C4-2B (cell line): ENCODE measurements around the gene MPC1L.

ENCODE experiments used
- H3K27ac ChIP-seq: fragments of 450-650 bp; 2 replicates; pipeline ENCODE4 v1.5.1; 2017
- ZFX ChIP-seq: fragments of 450-650 bp; IDR thresholded peaks from 2 replicates; pipeline ENCODE4 v1.6.1; 2017
- TF ChIP-seq, protein P1 (sequence below): fragments of 450-650 bp; conservative IDR thresholded peaks from 2 replicates; pipeline ENCODE4 v1.5.1; 2017; ENCODE audit warnings: mild to moderate bottlenecking

MPC1L gene

GRCh38 chrX:40651620-40652223, 28.5 kb downstream of the MPC1L start:
- TF ChIP-seq ZFX = no peak
- TF ChIP-seq, protein P1, sequence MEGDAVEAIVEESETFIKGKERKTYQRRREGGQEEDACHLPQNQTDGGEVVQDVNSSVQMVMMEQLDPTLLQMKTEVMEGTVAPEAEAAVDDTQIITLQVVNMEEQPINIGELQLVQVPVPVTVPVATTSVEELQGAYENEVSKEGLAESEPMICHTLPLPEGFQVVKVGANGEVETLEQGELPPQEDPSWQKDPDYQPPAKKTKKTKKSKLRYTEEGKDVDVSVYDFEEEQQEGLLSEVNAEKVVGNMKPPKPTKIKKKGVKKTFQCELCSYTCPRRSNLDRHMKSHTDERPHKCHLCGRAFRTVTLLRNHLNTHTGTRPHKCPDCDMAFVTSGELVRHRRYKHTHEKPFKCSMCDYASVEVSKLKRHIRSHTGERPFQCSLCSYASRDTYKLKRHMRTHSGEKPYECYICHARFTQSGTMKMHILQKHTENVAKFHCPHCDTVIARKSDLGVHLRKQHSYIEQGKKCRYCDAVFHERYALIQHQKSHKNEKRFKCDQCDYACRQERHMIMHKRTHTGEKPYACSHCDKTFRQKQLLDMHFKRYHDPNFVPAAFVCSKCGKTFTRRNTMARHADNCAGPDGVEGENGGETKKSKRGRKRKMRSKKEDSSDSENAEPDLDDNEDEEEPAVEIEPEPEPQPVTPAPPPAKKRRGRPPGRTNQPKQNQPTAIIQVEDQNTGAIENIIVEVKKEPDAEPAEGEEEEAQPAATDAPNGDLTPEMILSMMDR = peak; percentile 72
- no peak overlapping the region for H3K27ac ChIP-seq

DNA sequence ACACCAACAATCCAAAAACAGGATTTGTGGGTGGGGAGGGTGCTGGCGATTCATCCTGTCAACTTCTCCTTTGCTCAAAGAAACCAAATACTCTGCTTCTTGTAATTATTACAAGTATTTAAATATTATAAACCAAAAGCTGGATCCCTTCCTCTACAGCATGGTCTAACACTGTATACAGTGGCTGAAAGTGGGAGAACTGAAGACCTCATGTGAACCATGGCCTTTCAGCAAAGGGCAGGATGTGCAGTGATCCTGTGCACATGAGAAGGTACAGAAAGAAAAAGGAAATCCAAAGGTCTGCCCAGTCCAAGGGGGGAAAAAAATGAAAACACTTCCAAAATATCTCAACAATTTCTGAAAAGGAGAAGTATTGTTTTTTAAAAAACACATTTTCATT, 29.4 kb downstream of the MPC1L start:
- TF ChIP-seq, protein P1 = no peak
- no peak for TF ChIP-seq ZFX
- H3K27ac ChIP-seq = no peak overlapping the region

GRCh38 chrX:40653535-40653934, 30.3 kb downstream of the MPC1L start:
- H3K27ac ChIP-seq = no peak overlapping the region
- TF ChIP-seq ZFX = no peak
- TF ChIP-seq, protein P1 = no peak

DNA sequence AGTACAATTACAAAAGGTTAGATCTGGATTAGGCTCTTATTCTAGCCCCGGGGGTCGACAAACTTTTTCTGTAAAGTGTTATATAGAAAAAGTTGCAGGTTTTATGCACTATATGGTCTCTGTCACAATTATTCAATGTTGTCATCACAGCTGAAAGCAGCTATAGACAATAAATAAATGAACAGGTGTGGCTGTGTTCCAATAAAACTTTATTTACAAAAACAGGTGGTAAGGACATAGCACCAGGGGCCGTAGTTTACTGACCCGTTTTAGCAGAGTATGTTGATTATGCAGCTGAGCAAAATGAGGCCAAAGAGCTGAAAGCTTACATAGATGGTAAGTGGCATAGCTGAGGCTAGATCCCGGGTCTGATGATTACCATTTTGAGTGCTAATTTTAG, 37.2 kb downstream of the MPC1L start:
- TF ChIP-seq, protein P1 = no peak
- TF ChIP-seq ZFX = no peak
- H3K27ac ChIP-seq = no peak overlapping the region

- H3K27ac ChIP-seq = no peak overlapping the region
- TF ChIP-seq, protein P1 = no peak
- no peak for TF ChIP-seq ZFX
Measured at GRCh38 chrX:40661489-40661888, 38.3 kb downstream of the MPC1L start.

DNA sequence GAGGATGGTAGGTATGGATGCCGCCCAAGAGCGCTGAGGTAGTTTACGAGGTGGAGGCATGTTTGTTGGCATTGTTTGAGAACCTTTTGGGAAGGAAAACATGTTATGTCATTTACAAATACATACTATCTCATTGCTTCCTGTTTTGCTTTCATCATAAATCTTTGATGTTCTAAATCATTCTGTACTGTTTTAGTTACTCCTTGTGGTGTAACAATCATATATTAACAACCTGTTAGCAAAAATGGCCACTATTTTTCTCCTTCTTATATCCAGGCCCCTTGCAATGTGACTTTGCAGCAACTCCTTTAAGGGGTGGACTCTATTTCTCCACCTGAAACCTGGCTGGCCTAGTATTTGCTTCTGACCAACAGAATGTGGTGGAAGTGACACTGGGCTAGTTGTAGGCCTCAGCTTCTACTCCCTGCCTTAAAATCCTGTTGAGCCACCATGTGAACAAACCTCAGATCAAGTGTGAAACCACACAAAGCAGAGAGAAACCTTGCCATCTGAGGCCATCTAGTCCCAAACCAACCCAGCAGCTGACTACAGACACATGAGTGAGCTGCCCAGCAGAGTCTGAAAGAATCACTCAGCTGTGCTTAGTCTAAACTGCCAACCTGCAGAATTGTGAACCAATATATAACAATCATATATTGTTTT, 40.0 kb downstream of the MPC1L start:
- TF ChIP-seq, protein P1 = no peak
- H3K27ac ChIP-seq = peak overlapping the region; percentile 42; the same call in 1 of the 2 replicates

- H3K27ac ChIP-seq = no peak overlapping the region; the same call in 1 of the 2 replicates
- no peak for TF ChIP-seq ZFX
- TF ChIP-seq, protein P1 = peak; percentile 41
Measured at GRCh38 chrX:40663880-40664630, 40.8 kb downstream of the MPC1L start.
